T-helper 9 cell (primary cell): ENCODE results near the gene PHGDH.
"Not testable (repeated sequence)": the region's sequence is repeated elsewhere in the genome, so short reads cannot be mapped to it uniquely, and the experiment has no call there.

ENCODE experiments used
- DNase-seq: peaks from one replicate; pipeline ENCODE4 v3.0.0-alpha.2; 2020

PHGDH gene

GRCh38 chr1:119766374-119766794 is 54.6 kb downstream of the PHGDH start:
- DNase-seq, result no peak

DNA sequence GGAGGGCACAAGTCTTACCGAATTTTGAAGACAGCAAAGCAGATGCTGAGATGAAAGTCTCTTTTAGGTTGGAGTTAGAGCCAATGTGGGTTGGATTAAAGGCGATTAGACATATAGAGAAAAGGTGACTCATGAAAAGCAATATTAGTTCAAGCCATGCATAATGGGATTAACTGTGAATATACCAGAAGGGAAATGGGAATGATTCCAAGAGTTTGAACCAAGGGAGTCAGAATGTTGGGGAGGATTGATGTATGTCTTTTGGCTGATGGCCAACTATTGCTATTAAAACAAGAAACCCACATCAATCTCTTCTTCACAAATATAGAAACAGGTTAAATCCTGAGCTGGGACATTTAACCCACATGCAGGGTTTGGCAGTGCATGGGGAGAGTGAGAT is 55.8 kb downstream of the PHGDH start:
- no peak for DNase-seq

- no peak for DNase-seq
Observed at GRCh38 chr1:119768778-119769177, 57.0 kb downstream of the PHGDH start, which contains the start of gene HMGCS2. TSS of gene HMGCS2 (minus strand) at chr1:119768905. CDS start at chr1:119768844, 61 bp downstream.

DNA sequence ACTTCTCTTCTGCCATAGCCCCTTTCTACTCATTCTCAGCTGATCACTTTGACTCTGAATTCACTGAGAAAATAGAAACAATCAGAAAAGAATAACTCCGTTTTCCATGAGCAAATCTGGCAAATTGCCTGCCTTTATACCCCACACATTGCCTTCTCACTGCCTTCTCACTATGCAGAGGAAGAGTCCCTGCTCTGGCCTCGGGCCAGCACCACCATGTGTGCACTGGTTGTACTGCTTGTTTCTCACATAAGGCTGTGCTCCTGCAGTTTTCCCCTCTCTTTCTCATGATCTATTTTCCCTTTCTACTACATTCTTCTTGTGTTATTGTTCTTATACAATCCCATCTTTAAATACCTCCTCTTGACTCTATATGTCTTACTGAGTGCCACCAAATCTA is 59.3 kb downstream of the PHGDH start:
- no peak for DNase-seq

DNA sequence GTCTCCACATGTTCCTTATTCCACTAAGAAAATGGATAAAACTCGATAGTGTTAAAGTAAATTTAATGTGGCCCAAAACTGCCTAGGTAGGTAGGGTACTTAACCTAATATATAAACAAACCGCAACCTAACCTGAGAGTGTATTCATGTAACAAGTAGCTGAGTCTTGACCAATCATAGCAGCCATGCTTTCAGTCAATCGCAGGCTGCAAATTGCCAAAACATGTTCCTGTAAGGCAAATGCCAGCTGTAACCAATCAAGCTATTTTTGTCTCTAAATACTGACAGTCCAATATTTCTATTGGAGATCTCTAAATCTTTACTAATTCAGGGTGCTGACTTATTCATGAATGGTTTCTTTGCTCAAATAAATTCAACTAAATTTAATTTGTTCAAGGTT is 60.0 kb downstream of the PHGDH start:
- DNase-seq, result no peak

- DNase-seq, result no peak
Observed at GRCh38 chr1:119772298-119772697, 60.6 kb downstream of the PHGDH start.

DNA sequence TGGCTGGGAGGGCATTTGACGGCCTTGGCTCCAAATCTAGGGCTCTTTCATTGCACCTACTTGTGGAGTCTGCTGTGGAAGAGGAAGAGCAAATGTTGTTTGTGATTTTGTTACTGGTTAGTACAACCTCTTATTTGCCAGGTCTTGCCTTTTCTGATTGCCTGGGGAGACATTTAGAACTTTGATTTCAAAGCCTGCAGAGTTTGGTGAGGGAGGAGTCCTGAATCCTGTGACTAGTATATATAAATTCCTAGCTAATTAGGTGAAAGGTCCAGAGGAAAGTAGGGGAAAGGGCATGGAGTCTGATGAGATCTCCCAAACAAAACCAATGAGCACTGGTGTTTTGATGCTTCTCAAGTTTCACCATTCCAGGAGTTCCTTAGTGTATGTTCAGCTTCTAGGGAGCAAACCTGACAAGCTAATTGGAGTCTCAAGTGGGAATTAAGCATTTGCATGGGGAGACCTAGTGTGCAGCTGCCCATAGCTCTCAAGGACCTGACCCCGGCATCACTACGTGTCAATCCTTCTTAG is 62.0 kb downstream of the PHGDH start:
- DNase-seq, result no peak

DNA sequence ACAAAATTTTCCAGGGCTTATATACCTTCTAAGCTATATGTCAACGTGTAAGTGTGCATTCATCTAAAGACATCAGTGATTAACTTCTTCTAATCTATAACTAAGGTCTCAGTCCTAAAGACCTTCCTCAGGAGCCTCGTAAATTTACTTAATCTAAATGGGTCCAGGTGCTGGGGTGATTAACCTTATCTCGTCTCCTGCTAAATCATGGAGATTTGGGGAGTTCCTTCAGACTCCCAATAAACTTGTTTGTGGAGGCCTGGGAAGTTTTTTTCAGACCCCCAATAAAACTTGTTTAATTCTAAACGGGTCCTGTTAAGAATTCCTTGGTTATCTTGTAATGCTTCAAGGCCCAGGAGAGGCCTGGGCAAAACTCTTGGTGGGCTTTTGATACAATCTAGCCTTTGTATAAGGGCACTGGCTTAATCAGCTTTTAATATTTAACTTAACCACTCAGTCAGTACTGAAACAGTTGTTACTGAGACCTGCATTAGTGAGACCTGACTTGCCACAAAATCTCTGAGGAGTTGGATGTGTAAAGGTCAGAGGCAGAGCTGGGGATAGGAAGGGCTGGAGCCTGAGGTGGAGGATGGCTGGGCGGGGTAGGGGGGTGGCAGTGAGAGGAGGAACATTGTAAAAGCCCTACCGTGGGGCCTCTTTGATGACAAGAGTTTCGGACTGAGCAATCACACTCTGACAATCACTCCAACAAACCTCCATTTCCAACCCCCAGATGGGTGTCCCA is 63.2 kb downstream of the PHGDH start:
- DNase-seq, result no peak

DNA sequence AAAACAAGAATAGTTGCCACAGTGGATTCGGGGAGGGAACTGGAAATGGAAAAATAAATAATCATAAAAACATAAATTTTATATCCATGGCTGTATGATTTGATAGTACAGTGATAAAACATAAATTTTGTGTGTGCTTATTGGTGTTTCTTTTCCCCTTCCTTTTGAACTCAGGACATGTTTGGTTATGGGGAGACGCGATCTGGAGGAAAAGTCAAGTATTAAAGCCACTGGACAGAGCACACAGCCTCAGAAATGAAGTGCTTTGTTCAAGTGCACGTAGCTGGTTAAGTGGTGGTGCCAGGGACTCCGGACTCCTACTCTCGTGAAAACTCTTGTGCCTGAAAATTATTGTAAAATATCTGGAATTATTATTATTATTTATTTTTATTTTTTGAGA is 66.6 kb downstream of the PHGDH start:
- no peak for DNase-seq

GRCh38 chr1:119778886-119779560 is 67.3 kb downstream of the PHGDH start:
- DNase-seq, result no peak

GRCh38 chr1:119779869-119780356 is 68.2 kb downstream of the PHGDH start:
- no peak for DNase-seq

DNA sequence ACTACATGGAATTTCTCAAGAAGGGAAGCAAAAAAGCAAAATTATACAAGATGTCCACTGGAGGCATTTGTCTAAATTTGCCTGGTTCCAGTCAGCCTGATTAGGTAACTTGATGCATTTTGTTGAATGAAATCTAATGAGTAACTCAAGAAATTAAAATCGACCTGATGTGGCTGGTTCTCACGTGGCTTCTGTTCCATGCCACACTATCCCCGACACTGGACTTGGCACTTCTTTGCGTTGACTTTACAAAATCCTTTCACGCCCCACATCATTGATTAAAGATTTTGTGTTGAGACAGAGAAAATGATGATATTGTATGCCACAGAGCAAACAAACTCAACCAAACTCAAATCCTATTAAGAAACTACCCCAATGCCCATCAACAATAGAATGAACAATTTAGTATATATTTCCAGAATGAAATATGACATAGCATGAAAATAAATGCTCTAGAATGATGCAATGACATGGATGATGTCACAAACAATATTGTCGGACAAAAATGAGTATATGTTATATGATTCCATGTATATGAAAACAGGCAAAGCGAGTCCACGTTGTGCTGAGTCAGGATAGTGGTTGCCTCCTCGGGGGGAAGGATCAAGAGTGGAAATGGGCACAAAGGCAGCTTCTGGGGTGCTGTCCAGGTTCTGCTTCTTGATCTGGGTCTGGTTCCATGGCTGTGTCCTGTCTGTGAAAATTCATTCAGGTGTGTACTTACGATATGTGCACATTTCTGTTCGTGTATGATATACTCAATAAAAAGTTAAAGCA is 69.9 kb downstream of the PHGDH start:
- DNase-seq, result no peak

- DNase-seq, result no peak
Observed at GRCh38 chr1:119782631-119783325, 71.0 kb downstream of the PHGDH start.

- no peak for DNase-seq
Observed at GRCh38 chr1:119783354-119784185, 71.8 kb downstream of the PHGDH start.

DNA sequence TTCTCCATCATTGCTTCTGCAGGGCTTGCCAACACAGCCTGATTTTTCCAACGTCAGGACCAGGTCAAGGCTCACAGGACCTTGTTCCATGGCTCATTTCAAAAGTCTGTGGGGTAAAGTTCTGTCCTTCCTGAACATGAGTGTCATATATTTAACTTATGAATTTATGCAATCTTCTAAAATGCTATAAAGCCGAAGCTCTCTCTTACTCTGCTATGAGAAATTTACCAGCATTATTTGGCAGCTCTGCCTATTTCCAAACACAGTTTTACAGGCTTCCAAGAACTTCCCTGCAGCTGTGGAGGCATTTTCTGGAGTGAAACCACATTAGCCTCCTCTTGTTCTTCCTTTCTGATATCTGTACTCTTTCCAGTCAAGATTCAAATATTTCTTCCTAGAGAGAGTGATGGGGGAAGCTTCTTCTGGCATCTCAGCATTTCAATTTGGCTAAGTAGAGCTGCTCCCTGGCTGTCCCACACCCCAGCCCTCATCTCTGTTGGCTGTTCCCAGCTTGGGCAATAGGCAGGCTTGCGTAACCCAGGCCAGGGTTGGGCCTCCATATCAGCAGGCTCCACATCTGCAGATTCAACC is 72.6 kb downstream of the PHGDH start:
- no peak for DNase-seq

DNA sequence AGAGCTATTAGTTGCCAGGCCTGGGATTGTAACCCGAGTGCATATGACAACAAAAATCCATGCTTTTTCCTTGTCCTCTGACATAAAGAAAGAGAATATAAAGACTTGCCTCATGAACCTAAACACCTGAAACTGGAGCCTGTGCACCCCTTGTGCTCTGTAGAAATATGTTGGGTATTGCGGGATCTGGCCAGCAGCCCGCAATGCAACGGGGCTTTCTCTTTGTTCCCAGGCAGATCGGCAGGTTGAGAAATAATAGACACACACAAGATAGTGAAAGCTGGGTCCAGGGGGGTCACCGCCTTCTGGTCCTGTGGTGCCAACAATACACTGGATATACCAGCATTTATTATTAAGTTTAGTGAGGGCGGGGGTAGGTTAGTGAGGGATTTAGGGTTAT is 74.3 kb downstream of the PHGDH start:
- not testable (repeated sequence) for DNase-seq

DNA sequence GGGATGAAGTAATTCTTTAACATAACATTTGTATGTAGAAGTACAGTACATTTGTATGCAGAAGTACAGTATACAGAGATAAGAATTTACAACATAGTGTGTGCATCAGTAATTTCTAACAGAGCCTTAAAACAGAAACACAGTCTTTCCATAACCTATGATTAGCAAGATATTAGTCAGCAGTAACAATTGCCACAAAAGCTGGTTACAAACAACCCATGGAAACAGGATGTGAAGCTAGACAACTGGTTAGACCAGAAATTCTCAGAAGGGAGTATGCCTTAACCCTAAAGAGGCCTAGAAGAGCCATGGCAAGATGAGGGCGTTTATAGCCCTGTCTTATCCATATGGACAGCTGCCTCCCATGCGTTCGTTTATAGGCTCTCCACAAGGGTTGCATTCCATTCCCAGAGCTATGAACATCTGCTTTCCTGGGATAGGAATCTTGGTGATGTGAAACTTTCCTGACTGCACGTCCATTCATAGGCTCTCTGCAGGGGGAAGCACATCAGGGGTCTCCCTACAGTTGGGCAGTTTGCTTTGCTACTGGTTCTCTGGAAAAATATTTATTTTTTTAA is 74.8 kb downstream of the PHGDH start:
- DNase-seq, result not testable (repeated sequence)

GRCh38 chr1:119787776-119788175 is 76.0 kb downstream of the PHGDH start:
- DNase-seq, result no peak

DNA sequence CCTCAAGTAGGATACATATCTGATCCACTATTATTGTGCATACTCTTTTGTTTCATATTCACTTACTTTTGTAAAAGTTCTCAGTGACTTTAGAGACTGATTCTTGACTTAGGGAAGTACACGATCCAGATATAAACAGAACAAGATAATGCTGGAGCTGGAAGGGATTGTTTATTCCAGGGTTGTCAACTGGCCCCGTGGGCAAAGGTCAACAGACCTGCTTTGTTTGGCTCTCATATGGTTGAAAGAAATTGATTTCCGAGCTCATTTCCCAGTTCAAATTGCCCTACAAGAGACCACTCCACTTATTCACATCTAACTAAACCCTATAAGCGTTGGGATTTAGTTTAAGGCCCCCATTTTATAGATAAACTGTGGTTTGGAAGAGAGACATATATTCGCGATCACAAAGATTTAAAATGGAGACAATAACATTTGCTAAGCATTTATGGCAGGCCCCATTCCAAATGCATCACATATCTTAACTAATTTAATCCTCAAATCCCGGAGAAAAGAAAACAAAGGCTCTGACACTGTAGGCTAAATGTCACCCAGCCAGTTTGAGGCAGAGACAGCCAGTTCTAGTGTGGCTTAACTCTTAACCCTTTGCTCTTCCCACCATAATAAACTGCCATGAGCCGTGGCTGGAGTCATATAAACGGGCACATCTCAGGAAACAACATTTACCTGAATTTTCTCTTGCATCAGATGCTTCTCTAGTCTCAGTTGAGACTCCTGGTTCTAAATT is 78.9 kb downstream of the PHGDH start:
- DNase-seq, result no peak

DNA sequence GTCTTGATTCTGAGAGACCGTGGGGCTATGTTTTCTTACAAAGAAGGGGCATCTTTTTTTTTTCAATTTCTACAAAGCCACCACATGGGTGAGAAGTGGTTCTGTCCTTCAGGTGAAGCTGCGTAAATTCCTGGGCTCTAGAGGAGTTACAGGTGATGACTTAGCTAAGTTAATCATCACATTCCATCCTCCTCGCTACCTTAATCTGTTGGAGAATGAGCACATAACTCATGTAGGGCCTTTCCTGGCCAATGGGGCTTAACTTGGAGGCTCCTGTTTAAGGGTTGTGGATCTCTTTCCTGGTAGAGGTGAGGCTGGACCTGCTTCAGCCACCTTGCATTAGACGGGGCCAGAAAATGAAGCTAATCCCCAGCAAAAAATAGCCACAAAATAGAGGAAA is 79.6 kb downstream of the PHGDH start:
- no peak for DNase-seq
